Brain pericyte (primary cell): Measurements from ENCODE around the gene ITPRIPL1.

Source experiments
- DNase-seq: peaks from one replicate; pipeline ENCODE4 v3.0.0-alpha.2; 2012; ENCODE audit warnings: low read depth, low spot score

ITPRIPL1 gene

GRCh38 chr2:96359310-96359709 lies 34.2 kb downstream of the ITPRIPL1 start:
- DNase-seq: no peak

GRCh38 chr2:96359866-96360265 lies 34.7 kb downstream of the ITPRIPL1 start:
- DNase-seq: no peak

- no peak for DNase-seq
Observed at GRCh38 chr2:96361751-96362150, 36.6 kb downstream of the ITPRIPL1 start.

- no peak for DNase-seq
Observed at GRCh38 chr2:96369186-96369585, 44.1 kb downstream of the ITPRIPL1 start.

GRCh38 chr2:96374211-96374951 lies 49.3 kb downstream of the ITPRIPL1 start:
- peak; percentile 25 for DNase-seq
